Measurements from ENCODE around the gene RPS15.

GRCh38 chr19:1475751-1476437, 37.7 kb downstream of the RPS15 start:
- TF ChIP-seq CTCF (IDR thresholded peaks at IDR 0.05) = no peak
- TF ChIP-seq POLR2A (IDR thresholded peaks at IDR 0.05) = no peak

Measured in body of pancreas (tissue), 4 donors.